GM21825 (cell line): Measurements from ENCODE around the gene GNAO1.

Experiments used
- ATAC-seq: cut with Tn5 transposase; IDR thresholded peaks from one replicate; pipeline ENCODE4 v1.9.1; 2021; ENCODE audit warnings: mild to moderate bottlenecking, moderate library complexity; ENCODE audit not compliant: unreplicated experiment

The GNAO1 gene

DNA sequence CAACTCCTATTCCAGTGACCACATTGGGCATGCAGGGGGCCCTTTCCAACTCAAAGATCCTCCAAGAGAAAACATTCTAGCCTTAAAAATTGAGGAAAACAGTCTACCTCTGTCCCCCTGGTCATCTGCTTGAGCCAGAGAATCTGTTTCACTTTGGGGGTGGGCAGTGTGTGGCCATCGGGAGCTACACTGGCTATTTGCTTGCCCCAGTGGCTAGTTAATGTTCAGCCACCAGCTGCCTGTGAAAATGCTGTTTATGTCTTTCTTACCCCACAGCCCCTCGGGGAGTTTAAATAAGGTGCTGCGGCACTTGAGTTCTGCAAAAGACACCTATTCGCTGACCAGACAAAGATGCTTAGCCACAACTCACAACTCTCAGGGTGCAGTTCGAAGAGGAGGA lies 43.4 kb downstream of the GNAO1 start:
- no peak for ATAC-seq

DNA sequence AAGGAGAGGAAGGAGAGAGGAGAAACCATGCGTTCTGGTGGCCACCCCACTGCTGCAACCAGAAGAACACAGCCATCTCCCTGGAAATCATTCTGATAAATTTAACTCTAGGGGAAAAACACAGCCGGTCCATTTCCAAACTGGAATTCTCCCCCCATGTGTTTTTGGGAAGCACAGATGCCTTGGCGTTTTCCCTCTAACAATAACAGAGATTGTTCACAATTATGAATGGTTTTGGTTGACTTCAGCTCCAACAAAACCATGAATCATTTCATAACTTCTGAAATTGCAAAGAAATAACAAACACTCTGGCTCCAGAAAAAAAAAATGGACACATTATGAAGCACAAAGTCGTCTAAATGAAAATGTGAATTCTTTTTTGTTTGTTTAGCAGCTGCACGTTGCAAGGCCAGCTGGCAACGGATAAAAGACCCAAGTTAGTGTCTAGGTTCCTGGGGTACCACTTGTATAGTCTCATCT lies 46.2 kb downstream of the GNAO1 start:
- ATAC-seq, result no peak

DNA sequence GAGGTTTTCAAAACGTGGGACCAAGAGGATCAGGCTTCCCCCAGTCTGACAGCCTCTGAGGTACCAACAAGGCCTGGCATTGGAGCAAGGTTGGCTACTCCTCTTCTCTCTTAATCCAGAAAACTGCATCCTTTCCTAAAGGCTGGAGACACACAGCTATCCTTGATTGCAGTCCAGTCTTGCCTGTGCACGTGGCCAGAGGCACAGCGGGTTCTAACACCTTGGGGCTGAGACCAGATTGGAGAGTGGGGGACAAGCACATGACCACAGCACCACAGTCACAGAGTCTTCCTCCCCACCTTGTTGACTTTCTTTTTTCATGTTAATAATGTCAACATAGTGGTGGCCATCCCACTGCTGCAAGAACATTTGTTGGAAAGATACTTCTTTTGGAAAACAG lies 46.9 kb downstream of the GNAO1 start:
- ATAC-seq, result no peak

GRCh38 chr16:56241596-56241995 lies 50.3 kb downstream of the GNAO1 start:
- no peak for ATAC-seq

DNA sequence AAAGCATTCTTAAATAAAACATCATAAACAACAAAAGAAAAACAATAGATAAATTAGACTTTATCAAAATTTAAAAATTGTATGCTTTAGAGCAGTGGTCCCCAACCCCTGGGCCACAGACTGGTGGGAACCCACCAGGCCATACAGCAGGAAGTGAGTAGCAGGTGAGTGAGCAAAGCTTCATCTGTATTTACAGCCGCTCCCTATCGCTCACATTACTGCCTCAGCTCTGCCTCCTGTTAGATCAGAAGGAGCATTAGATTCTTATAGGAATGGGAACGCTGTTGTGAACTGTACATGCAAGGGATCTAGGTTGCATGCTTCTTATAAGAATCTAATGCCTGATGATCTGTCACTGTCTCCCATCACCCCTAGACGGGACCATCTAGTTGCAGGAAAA lies 51.5 kb downstream of the GNAO1 start:
- no peak for ATAC-seq

DNA sequence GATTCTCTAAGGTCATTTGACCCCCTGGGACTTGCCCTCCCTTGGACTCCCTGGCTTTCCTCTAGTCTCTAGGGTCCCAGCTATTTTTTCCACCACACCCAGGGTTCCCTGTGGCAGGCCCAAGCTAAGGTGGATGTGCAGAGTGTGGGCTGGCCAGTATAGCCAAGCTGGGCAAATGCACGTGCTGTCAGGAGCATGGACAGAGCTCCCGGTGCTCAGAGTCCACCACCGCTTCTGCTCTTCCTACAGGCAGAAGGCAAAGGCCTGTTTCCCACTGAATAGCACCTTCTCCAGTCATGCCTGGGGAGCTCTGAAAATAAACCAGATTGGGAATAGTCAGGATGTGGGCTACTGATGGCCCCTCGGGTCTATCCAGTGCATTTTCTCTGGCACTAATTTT lies 53.3 kb downstream of the GNAO1 start:
- ATAC-seq, result no peak

DNA sequence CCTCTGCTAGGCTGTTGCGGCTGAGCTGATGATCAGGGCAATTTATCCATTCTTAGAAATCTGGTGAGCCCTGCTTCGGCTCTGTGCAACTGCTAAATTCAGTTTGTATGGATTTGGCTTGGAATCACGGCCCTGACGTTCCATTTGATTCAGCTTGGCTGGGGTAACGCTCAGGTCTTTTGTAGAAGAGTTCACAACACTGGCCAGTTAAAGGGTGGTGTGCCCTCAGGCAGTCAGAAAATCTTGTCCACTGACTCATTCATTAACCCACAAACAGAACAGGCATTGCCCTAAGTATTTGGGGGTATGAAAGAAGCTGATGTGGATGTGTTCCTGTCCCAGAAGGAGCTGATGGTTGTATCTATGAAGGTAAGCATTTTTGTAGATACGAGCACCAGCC lies 53.9 kb downstream of the GNAO1 start:
- no peak for ATAC-seq

DNA sequence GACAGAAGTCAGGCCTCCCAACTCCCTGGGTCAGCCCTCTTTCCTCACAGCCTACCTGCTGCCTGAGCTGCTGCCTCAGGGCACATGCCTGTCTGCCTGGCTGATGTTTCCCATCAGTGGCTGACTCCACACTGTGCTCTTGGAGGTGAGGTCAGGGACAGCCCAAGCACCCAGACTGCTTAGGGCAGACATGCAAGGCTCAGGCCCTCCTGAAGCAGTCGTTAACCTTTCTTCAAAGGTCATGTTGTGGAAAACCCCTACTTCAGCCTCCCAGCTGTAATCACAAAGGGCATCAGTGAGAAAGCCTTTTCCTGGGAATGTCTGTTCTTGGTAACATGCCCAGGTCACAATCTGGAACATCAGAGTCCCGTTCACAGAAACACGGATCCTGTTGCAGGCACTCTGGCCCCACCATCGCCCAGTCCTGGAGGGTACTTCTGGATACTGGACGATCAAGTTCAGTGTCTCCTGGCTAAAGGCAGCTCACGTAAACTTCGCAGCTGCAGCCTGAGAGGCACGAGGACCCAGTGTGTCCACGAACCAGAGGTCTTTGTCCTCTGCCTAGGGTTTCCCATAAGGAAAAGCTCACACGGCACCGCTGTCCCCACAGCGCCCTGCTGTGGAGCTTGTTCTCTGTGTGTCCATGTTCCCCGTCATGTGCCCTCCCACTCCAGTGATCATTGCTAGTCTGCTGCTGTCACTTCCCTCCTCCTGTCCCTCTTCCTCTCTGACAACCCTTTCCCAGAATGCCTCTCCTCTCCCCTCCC lies 54.9 kb downstream of the GNAO1 start:
- no peak for ATAC-seq

DNA sequence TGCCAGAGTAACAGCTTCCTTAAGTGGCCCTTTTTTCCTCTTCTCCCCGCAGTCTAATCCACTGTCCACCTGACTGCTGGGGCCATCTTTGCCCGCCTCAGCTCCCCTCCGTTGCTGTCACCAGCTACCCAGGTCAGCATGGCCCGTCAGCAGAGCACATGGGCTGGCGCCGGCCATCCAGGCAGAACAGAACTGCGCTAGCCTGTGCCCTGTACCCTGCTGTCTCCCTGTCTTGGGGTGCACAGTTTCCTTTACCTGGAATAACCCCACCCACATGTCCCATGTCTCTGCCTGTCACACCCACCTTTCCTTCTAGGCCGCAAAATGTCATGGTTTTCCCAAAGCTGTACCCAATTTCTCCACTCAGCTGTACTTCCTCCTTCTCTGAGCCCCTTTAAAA lies 55.7 kb downstream of the GNAO1 start:
- no peak for ATAC-seq

- ATAC-seq, result no peak
These were observed 56.5 kb downstream of the GNAO1 start for GRCh38 chr16:56247808-56248207.

DNA sequence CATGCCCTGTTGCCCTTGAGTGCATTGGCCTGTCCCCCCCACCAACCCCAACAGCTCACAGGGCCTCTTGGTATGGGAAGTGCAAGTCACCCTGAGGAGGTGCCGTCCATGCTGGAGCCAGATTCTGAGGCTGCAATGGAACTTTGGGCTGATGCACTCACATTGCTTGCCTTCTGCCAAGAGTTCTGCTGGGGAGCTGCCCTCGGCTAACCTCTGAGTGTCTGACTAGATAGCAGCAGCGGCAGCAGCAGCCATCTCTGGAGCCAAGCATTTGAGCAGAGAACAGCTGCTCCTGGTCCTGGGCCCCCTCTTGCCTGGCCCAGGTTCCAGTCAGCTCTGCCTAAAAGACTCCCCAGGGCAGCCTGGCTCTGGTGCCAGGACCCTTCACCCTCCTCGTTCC lies 61.5 kb downstream of the GNAO1 start:
- ATAC-seq, result no peak

DNA sequence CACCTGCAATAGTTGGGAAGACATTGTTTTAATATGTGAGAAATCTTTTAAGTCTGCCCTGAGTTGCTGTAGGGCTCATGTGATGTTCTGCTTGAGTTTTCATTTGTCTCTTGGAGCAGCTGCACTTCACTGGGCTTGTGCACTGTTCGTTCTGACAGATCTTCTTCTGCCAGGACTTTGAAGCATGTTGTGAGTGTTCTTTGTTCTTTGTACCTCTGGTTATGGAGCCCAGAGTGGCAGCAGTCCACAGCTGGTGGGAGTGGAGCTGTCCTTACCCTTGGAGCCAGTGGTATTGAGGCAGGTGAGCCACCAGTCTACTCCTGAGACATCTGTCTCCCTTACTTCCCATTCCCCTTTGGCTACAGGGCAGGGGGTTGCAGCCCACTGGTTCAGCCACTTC lies 64.6 kb downstream of the GNAO1 start:
- no peak for ATAC-seq

GRCh38 chr16:56257239-56257638 lies 66.0 kb downstream of the GNAO1 start:
- no peak for ATAC-seq

DNA sequence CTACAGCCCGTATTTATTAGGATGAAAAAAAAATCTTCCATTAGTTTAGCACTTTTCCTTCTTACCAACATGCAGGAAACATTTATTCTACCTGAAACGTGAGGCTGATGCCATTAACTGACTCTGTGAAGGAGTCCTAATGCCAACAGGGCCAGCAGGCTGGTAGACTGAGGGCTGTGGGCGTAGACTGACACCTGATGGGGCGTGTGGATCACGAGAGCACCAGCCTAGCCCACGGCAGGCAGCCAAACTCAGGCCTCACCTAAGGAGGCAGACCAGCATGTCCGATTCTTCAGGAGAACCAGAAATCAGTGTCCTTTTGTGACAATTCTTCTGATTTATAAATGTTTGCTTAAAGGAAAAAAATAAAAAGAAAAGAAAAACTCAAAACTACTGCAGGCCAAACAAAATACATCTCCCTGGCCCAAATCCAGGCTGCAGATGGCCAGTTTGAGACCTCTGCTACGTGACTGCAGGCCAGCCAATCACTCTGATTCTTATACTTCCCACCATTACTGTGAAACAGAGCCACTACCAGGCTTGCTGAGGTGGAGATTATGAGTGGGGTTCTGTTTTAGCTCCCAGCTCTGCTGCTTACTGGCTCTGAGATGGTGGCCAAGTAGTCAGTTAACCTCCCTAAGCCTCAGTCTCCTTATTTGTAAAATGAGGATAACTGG lies 66.5 kb downstream of the GNAO1 start:
- no peak for ATAC-seq

DNA sequence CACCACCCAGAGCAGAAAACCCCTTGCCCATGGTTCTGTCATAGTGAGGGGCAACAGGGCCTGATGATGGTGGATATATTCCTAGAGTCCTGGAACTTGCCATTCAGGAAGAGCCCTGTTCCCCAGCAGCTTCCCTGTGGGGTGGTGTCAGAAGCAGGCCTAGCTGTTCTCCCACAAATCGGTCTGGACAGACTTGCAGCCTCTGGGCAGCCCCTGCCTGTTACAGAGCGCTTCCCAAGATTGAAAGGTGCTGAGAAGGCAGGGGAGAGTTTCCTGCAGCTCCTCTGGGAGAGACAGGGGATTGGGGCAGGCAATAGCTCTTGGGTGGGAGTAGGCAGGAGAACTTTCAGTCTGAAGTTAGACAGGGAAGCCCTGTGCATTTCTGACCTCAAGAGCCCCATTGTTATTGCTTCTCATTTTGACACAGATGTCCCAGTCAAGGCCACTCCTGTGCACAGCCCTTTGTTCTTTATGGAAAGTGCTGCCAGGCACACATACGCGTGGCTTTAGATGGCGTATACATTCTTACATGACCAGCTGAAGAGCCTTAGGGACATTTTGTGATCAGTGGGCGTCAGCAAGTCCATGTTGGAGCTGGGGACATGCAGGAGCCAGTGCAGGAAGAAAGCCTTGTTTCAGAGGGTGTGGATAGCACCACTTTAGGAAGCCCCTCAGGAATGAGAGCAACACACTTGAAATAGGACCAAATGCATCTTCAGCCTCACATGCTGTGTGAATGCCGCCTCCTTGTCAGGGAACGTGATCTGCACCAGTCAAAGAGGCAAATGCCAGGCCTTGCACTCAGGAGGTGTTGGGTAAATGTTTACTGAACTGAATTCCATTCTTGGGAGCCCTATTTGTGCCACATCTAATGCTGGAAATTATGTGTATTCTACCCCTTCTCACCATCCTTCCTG lies 67.5 kb downstream of the GNAO1 start:
- ATAC-seq, result no peak

DNA sequence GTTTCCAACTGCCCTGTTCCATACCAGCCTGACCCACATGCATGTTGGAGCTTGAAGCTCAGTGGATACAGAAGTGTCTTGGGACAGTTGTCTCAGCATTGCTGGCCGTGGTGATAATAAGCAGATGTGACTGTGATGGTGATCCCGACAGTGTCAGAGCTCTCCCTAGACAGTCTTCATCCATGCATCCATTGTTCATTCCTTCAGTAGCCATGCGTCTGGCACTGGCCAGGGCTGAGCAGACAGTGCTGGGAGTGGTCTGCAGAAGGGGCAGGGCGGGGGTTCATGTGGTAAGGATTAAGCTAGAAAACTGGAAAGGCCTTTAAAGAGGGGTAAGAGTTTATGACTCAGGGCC lies 68.1 kb downstream of the GNAO1 start:
- no peak for ATAC-seq

DNA sequence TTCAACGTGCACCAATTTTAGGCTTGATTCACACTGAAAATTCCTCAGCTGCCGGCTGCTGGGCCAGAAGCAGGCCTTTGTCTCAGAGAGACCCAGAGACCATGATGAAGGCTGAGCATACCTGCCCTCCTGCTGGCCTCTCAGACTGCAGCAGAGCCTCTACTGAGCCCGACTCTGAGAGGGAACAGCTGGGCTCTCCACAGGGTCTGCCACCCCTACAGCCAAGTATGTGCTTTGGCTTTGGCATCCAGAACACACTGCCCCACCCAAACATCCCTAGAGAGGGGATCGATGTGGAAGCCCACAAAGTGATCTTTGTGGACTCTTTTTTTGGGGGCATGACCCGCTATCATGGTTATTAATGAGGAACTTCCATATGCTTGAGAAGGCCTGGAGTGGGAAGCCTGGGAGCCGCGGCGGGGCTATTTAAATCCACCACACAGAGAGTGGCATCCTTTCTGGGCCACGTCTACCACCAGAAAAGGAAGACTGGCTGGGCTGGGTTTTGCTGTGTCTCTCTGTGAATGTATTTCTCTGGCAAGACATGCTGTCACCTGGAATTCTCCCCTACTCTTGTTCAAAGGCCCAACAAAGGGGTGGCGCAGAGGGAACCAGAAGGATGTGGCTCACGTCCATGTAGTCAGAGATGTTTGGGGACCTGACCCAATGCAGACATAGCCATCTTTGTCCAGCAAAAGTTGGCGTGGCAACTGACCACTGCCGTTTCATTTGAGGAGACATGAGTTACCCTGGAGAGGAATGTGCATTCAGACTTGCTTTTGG lies 69.3 kb downstream of the GNAO1 start:
- ATAC-seq, result no peak

GRCh38 chr16:56261656-56262055 lies 70.4 kb downstream of the GNAO1 start:
- ATAC-seq, result no peak

- ATAC-seq, result no peak
These were observed 70.9 kb downstream of the GNAO1 start for GRCh38 chr16:56262148-56262547.

- ATAC-seq, result no peak
These were observed 71.4 kb downstream of the GNAO1 start for GRCh38 chr16:56262551-56263245.
